ENCODE measurements around the gene TMEM132D. TPM values are rescaled to one million over a fixed set of nuclear protein-coding genes. Genes with fewer than 3 reads are reported as not detected.

The TMEM132D gene
- total RNA-seq, 2 donors from 2014 or later = under 0.01 to 0.26 TPM

- ATAC-seq (no peak), DNase-seq (no peak)
- 46 to 58% methylated on average over 5 of the region's 5 CpGs for WGBS, 2 donors
- no peaks in the 10 kb centered on the region for H3K4me1 ChIP-seq
- H3K27me3 ChIP-seq = no peaks in the 10 kb centered on the region
- intact Hi-C loops (cut with DNase I) = no loop called here
- H3K4me3 ChIP-seq = no peak overlapping the region
- H3K36me3 ChIP-seq (replicated peaks in 1 of 2; ENCODE audit: insufficient read depth in 1 of 2, low read depth in 2 of 2) = no peaks in the 10 kb centered on the region
- no peak overlapping the region for H3K27ac ChIP-seq
- no peak for TF ChIP-seq POLR2A (IDR thresholded peaks at IDR 0.05)
- TF ChIP-seq CTCF (IDR thresholded peaks at IDR 0.05) = no peak
- H3K9me3 ChIP-seq = no peaks in the 10 kb centered on the region
Observed at GRCh38 chr12:129428240-129428936, 475.4 kb downstream of the TMEM132D start.

GRCh38 chr12:129423041-129423580, 480.7 kb downstream of the TMEM132D start:
- no peak for ATAC-seq
- 45 to 54% methylated on average over 4 of the region's 4 CpGs for WGBS, 2 donors
- Histone ChIP-seq H3K4me3 (no peak overlapping the region), H3K4me1 (no peaks in the 10 kb centered on the region), H3K27ac (no peak overlapping the region), H3K27me3 (no peaks in the 10 kb centered on the region), H3K9me3 (no peaks in the 10 kb centered on the region), H3K36me3 (replicated peaks in 1 of 2; ENCODE audit: insufficient read depth in 1 of 2, low read depth in 2 of 2) (no peaks in the 10 kb centered on the region)
- no peak for DNase-seq
- intact Hi-C loops (cut with DNase I) = no loop called here
- TF ChIP-seq POLR2A (IDR thresholded peaks at IDR 0.05) (no peak), CTCF (IDR thresholded peaks at IDR 0.05) (no peak)

- 37 to 49% methylated on average over 2 of the region's 2 CpGs for WGBS, 2 donors
- no peak overlapping the region for H3K4me3 ChIP-seq
- intact Hi-C loops (cut with DNase I) = no loop called here
- TF ChIP-seq CTCF (IDR thresholded peaks at IDR 0.05) = no peak
- no peak for TF ChIP-seq POLR2A (IDR thresholded peaks at IDR 0.05)
- H3K9me3 ChIP-seq = no peaks in the 10 kb centered on the region
- H3K27me3 ChIP-seq = no peaks in the 10 kb centered on the region
- H3K36me3 ChIP-seq (replicated peaks in 1 of 2; ENCODE audit: insufficient read depth in 1 of 2, low read depth in 2 of 2) = no peaks in the 10 kb centered on the region
- DNase-seq = no peak
- no peak for ATAC-seq
- H3K4me1 ChIP-seq = no peaks in the 10 kb centered on the region
- no peak overlapping the region for H3K27ac ChIP-seq
Observed at GRCh38 chr12:129413295-129413694, 490.5 kb downstream of the TMEM132D start.

- H3K27ac ChIP-seq = no peak overlapping the region
- ATAC-seq (no peak), DNase-seq (no peak)
- no peaks in the 10 kb centered on the region for H3K36me3 ChIP-seq (replicated peaks in 1 of 2; ENCODE audit: insufficient read depth in 1 of 2, low read depth in 2 of 2)
- H3K9me3 ChIP-seq = no peaks in the 10 kb centered on the region
- intact Hi-C loops (cut with DNase I) = no loop called here
- H3K4me1 ChIP-seq = no peaks in the 10 kb centered on the region
- no peaks in the 10 kb centered on the region for H3K27me3 ChIP-seq
- TF ChIP-seq POLR2A (IDR thresholded peaks at IDR 0.05) = no peak
- TF ChIP-seq CTCF (IDR thresholded peaks at IDR 0.05) = no peak
- 64 to 71% methylated on average over 8 of the region's 8 CpGs for WGBS, 2 donors
- no peak overlapping the region for H3K4me3 ChIP-seq
Observed at GRCh38 chr12:129409281-129409680, 494.5 kb downstream of the TMEM132D start.

- DNase-seq (no peak), ATAC-seq (no peak)
- no peak for TF ChIP-seq POLR2A (IDR thresholded peaks at IDR 0.05)
- TF ChIP-seq CTCF (IDR thresholded peaks at IDR 0.05) = no peak
- 30 to 32% methylated on average over 4 of the region's 4 CpGs for WGBS, 2 donors
- Histone ChIP-seq H3K36me3 (replicated peaks in 1 of 2; ENCODE audit: insufficient read depth in 1 of 2, low read depth in 2 of 2) (no peaks in the 10 kb centered on the region), H3K27ac (no peak overlapping the region), H3K4me3 (no peak overlapping the region), H3K4me1 (no peaks in the 10 kb centered on the region), H3K9me3 (no peaks in the 10 kb centered on the region), H3K27me3 (no peaks in the 10 kb centered on the region)
- intact Hi-C loops (cut with DNase I) = no loop called here
Observed at GRCh38 chr12:129404556-129404955, 499.3 kb downstream of the TMEM132D start.

Measured in body of pancreas (tissue), 4 donors.